Endothelial cell of umbilical vein (primary cell): ENCODE results near the gene HAPLN2. TPM values are rescaled to one million over a fixed set of nuclear protein-coding genes. Genes with fewer than 3 reads are reported as not detected.
A peak's percentile ranks its signal among the peaks of the same experiment; 100 is the strongest.

ENCODE experiments used
- BruUV-seq: library from RNA; stranded (reverse); fragments of 400-500 nt; replicated peaks from 2 replicates; lab custom pipeline; 2021; lab: Mats Ljungman, UMichigan
- CTCF ChIA-PET: fragments of 300-600, 350-600 bp; sonication (Branson Sonifier 250); formaldehyde crosslinking; loops from one replicate; lab custom pipeline; 2021; ENCODE audit warnings: antibody characterized with exemption, inconsistent platforms; lab: Charles Lee
- POLR2A ChIA-PET: fragments of 300-600, 350-600 bp; sonication (Branson Sonifier 250); formaldehyde crosslinking; loops from one replicate; lab custom pipeline; 2021; ENCODE audit warnings: antibody characterized with exemption, inconsistent platforms; lab: Charles Lee
- DNase-seq: peaks from one replicate; pipeline ENCODE4 v3.0.0-alpha.2; 2011; ENCODE audit warnings: low read depth, low spot score
- FAIRE-seq: peaks from 2 replicates; lab custom pipeline; 2011; peaks lifted over from hg19 to GRCh38; lab: Jason Lieb, UNC
- H2AFZ ChIP-seq: 2 replicates; pipeline ENCODE4 v1.6.0; 2012; ENCODE audit warnings: low read depth, low read length, control low read depth, inconsistent platforms
- H3K27ac ChIP-seq: 2 replicates; pipeline ENCODE4 v1.5.1; 2011; ENCODE audit warnings: low read depth, mild to moderate bottlenecking, control low read depth, low read length, moderate library complexity; ENCODE audit not compliant: insufficient read depth
- H3K27me3 ChIP-seq, 2 experiments: 2 replicates each; pipeline versions ENCODE4 v1.6.0 to v1.6.1; 2011; ENCODE audit warnings: low read length in 2 of 2, mixed read lengths in 1 of 2; ENCODE audit not compliant: control insufficient read depth in 2 of 2, insufficient read depth in 2 of 2
- H3K36me3 ChIP-seq, 2 experiments: 2 replicates in 1 of 2; 3 replicates in 1 of 2; pipeline ENCODE4 v1.5.1; 2011; ENCODE audit warnings: low read length in 2 of 2, mild to moderate bottlenecking in 1 of 2, moderate library complexity in 1 of 2; ENCODE audit not compliant: control insufficient read depth in 2 of 2, insufficient read depth in 2 of 2; ENCODE audit errors: extremely low read depth in 1 of 2
- H3K4me1 ChIP-seq: 3 replicates; pipeline ENCODE4 v1.5.1; 2011; ENCODE audit warnings: mild to moderate bottlenecking, low read length; ENCODE audit not compliant: control insufficient read depth, insufficient read depth; ENCODE audit errors: extremely low read depth
- H3K4me2 ChIP-seq: 2 replicates; pipeline ENCODE4 v1.6.1; 2011; ENCODE audit warnings: low read length, control low read depth, mixed read lengths; ENCODE audit not compliant: insufficient read depth
- H3K4me3 ChIP-seq, 3 experiments: fragments of 200-600 bp in 1 of 3; sonication (generic), shearing (Covaris generic) in 1 of 3; replicated peaks in 1 of 3; 2 replicates each; pipeline ENCODE4 v1.5.1; 2011 to 2016; ENCODE audit warnings: control low read depth in 3 of 3, low read length in 3 of 3, mild to moderate bottlenecking in 2 of 3, inconsistent platforms in 1 of 3, low read depth in 1 of 3, moderate library complexity in 1 of 3; ENCODE audit not compliant: insufficient read depth in 1 of 3
- H3K79me2 ChIP-seq: 2 replicates; pipeline ENCODE4 v1.6.0; 2012; ENCODE audit warnings: low read length, inconsistent platforms; ENCODE audit not compliant: control insufficient read depth, insufficient read depth
- H3K9ac ChIP-seq: replicated peaks from 2 replicates; pipeline ENCODE3; 2011; ENCODE audit warnings: low read length, control low read depth; ENCODE audit not compliant: insufficient read depth; ENCODE audit errors: extremely low read depth
- H3K9me1 ChIP-seq: replicated peaks from 3 replicates; pipeline ENCODE4 v1.6.0; 2011; ENCODE audit warnings: mild to moderate bottlenecking, low read length; ENCODE audit not compliant: control insufficient read depth, insufficient read depth; ENCODE audit errors: extremely low read depth
- H3K9me3 ChIP-seq: replicated peaks from 2 replicates; pipeline ENCODE4 v1.5.1; 2012; ENCODE audit warnings: low read length, inconsistent platforms; ENCODE audit not compliant: control insufficient read depth, insufficient read depth
- H4K20me1 ChIP-seq: replicated peaks from 2 replicates; pipeline ENCODE3; 2011; ENCODE audit warnings: mild to moderate bottlenecking, low read length; ENCODE audit not compliant: control insufficient read depth, insufficient read depth; ENCODE audit errors: extremely low read depth
- CTCF ChIP-seq, 2 donors: IDR thresholded peaks; 1 replicate in 1 of 2; 2 replicates in 1 of 2; pipeline ENCODE4 v1.5.1; 2011; ENCODE audit warnings: low read length in 2 of 2, mild to moderate bottlenecking in 2 of 2, moderate library complexity in 2 of 2, control low read depth in 1 of 2, inconsistent platforms in 1 of 2, low read depth in 1 of 2; ENCODE audit not compliant: insufficient read depth in 1 of 2; ENCODE audit errors: extremely low read depth in 1 of 2
- EZH2 ChIP-seq: IDR thresholded peaks from 2 replicates; pipeline ENCODE4 v1.6.1; 2012; ENCODE audit warnings: borderline replicate concordance, low read depth, mild to moderate bottlenecking, moderate library complexity, low read length, inconsistent platforms; ENCODE audit not compliant: severe bottlenecking
- FOS ChIP-seq: IDR thresholded peaks from 2 replicates; pipeline ENCODE4 v1.6.1; 2011; ENCODE audit warnings: mild to moderate bottlenecking, low read length, moderate library complexity, borderline replicate concordance; ENCODE audit not compliant: insufficient read depth
- GATA2 ChIP-seq: IDR thresholded peaks from 2 replicates; pipeline ENCODE4 v1.7.0; 2011; ENCODE audit warnings: low read depth, mild to moderate bottlenecking, moderate library complexity, mixed read lengths, low read length; ENCODE audit not compliant: insufficient read length, insufficient read depth
- JUN ChIP-seq: IDR thresholded peaks from 2 replicates; pipeline ENCODE4 v1.6.1; 2011; ENCODE audit warnings: borderline replicate concordance, low read depth; ENCODE audit not compliant: insufficient read length, insufficient read depth
- MAX ChIP-seq: IDR thresholded peaks from 2 replicates; pipeline ENCODE4 v1.6.1; 2011; ENCODE audit not compliant: insufficient read depth, insufficient read length
- MYC ChIP-seq: IDR thresholded peaks from one replicate; pipeline ENCODE4 v1.6.1; 2011; ENCODE audit warnings: mild to moderate bottlenecking, low read depth, low read length
- POLR2A ChIP-seq: IDR thresholded peaks from 2 replicates; pipeline ENCODE4 v1.6.1; 2012; ENCODE audit warnings: low read depth, mild to moderate bottlenecking, control low read depth, low read length
- POLR2AphosphoS5 ChIP-seq: IDR thresholded peaks from 2 replicates; pipeline ENCODE4 v1.6.1; 2012; ENCODE audit warnings: low read depth, mild to moderate bottlenecking, control low read depth, low read length, moderate library complexity; ENCODE audit not compliant: insufficient read depth
- dilution Hi-C: fragments of 300-500 bp; cut with MboI; formaldehyde crosslinking; loops from one replicate; pipeline ENCODE4 v1.15.0; 2019; ENCODE audit warnings: low sequenced_read_pairs; ENCODE audit not compliant: extremely low pct_ligation_motif_present
- intact Hi-C: fragments of 100-400 bp; cut with micrococcal nuclease; formaldehyde crosslinking; loops from one replicate; pipeline ENCODE4 v1.10.0; 2022
- polyA plus RNA-seq, 4 experiments: library from polyadenylated mRNA; depleted of rRNA in 3 of 4; stranded (reverse) in 3 of 4; unstranded in 1 of 4; fragments of >200 nt; gene quantifications; 2 replicates each; pipeline versions ENCODE4 v1.2.1 to v1.2.3, GENCODE V29; 2011 to 2012; ENCODE audit warnings: missing spikeins in 1 of 4
- total RNA-seq: library from RNA; stranded (reverse); gene quantifications from 2 replicates; pipeline ENCODE4 v1.2.3, GENCODE V29; 2021

Gene HAPLN2
- total and polyA plus RNA-seq, 2 donors (not counting 3 experiments of a cell fraction or from before 2014, with no cell fraction given) = not detected

GRCh38 chr1:156662005-156662799, 43.0 kb downstream of the HAPLN2 start:
- POLR2A ChIA-PET = interaction anchor here (0.9 to 4.5 kb wide), 2 partner anchors 14 to 38 kb away, joined by 3 to 32 read pairs; partner anchors contain the start of gene NES
- CTCF ChIA-PET = interaction anchor here (1.0 to 8.7 kb wide), 7 partner anchors 11 to 66 kb away, joined by 3 to 237 read pairs (median 31); partner anchors contain the start of genes CRABP2, HAPLN2, ISG20L2 and METTL25B
- Histone ChIP-seq H3K4me3 (no peak overlapping the region), H3K4me1 (peaks cover 65% of the 10 kb centered on the region), H3K36me3 (no peaks in the 10 kb centered on the region), H4K20me1 (no peaks in the 10 kb centered on the region), H3K4me2 (peak overlapping the region; percentile 29), H3K79me2 (no peaks in the 10 kb centered on the region), H3K9me1 (no peaks in the 10 kb centered on the region), H3K9me3 (no peaks in the 10 kb centered on the region), H3K9ac (peak overlapping the region; percentile 35), H3K27ac (peak overlapping the region; percentile 85), H3K27me3 (peaks cover 0 to under 1% of the 10 kb centered on the region in 2 experiments), H2AFZ (no peak overlapping the region)
- dilution Hi-C loops (no loop called here), intact Hi-C loops (no loop called here)
- FAIRE-seq = peak; percentile 90
- BruUV-seq = no TSS peak
- DNase-seq = no peak
- TF ChIP-seq MAX (no peak), FOS (no peak), POLR2AphosphoS5 (no peak), POLR2A (no peak), EZH2 (no peak), MYC (no peak), JUN (no peak), GATA2 (no peak), CTCF (IDR thresholded peaks at IDR 0.05; ENCODE audit: extremely low read depth in 1 of 2, insufficient read depth in 1 of 2, low read depth in 1 of 2, low read length in 2 of 2) (no peak)
